ENCODE measurements around the gene NNAT. TPM values are rescaled to one million over a fixed set of nuclear protein-coding genes. Genes with fewer than 3 reads are reported as not detected.
"Not testable (repeated sequence)": the region's sequence is repeated elsewhere in the genome, so short reads cannot be mapped to it uniquely, and the experiment has no call there.

Gene NNAT
- total and polyA plus RNA-seq, 2 donors (not counting 1 experiment from before 2014, with no cell fraction given), result not detected

DNA sequence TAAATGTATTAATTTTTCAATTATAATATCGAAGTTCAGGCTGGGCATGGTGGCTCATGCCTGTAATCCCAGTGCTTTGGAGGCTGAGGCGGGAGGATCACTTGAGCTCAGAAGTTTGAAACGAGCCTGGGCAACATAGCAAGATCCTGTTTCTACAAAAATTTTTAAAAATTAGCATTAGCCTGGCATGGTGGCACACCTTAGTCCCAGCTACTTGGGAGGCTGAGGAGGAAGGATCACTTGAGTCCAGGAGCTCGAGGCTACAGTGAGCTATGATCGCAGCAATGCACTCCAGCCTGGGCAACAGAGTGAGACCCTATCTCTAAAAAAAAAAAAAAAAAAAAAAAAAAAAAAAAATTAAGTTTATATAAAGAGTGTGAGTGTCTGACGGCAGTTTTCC lies 48.6 kb upstream of the NNAT start:
- H4K20me1 ChIP-seq (ENCODE audit: control insufficient read depth, insufficient read depth, low read length, poor library complexity, severe bottlenecking); intact Hi-C loops (cut with micrococcal nuclease); H3K4me3 Mint-ChIP-seq; H2AFZ ChIP-seq (ENCODE audit: insufficient read depth, low read depth, low read length, poor library complexity, severe bottlenecking); H3K4me1 Mint-ChIP-seq; H3K9ac ChIP-seq (ENCODE audit: low read length); H3K36me3 ChIP-seq (replicated peaks in 1 of 2; ENCODE audit: control extremely low read depth in 1 of 2, control insufficient read depth in 1 of 2, extremely low read depth in 1 of 2, insufficient read depth in 2 of 2, low read length in 1 of 2); POLR2A ChIA-PET; H3K27ac Mint-ChIP-seq; H3K27ac ChIP-seq (ENCODE audit: low read length in 2 of 2); H3K4me2 ChIP-seq (replicated peaks; ENCODE audit: low read depth, low read length, poor library complexity, severe bottlenecking); H3K4me1 ChIP-seq (ENCODE audit: control insufficient read depth in 2 of 2, insufficient read depth in 2 of 2, low read length in 2 of 2); H3K4me3 ChIP-seq (ENCODE audit: control extremely low read depth in 1 of 5, extremely low read depth in 1 of 5, insufficient read depth in 1 of 5, low read depth in 2 of 5, low read length in 4 of 5); H3K27me3 ChIP-seq (replicated peaks in 1 of 4; ENCODE audit: control extremely low read depth in 1 of 4, control insufficient read depth in 3 of 4, insufficient read depth in 4 of 4, low read length in 3 of 4); CTCF ChIA-PET; ATAC-seq (ENCODE audit: low read depth); H3K9me3 Mint-ChIP-seq (ENCODE audit: insufficient read depth); H3K79me2 ChIP-seq (ENCODE audit: control insufficient read depth, insufficient read depth, low read length); H3K9me3 ChIP-seq (ENCODE audit: control extremely low read depth in 1 of 3, control insufficient read depth in 2 of 3, insufficient read depth in 1 of 3, low read length in 2 of 3); DNase-seq: not testable (repeated sequence)
- peaks cover 19% of the 10 kb centered on the region for H3K27me3 Mint-ChIP-seq
- 100% methylated on average over 1 of the region's 6 CpGs for WGBS (ENCODE audit: insufficient coverage)

DNA sequence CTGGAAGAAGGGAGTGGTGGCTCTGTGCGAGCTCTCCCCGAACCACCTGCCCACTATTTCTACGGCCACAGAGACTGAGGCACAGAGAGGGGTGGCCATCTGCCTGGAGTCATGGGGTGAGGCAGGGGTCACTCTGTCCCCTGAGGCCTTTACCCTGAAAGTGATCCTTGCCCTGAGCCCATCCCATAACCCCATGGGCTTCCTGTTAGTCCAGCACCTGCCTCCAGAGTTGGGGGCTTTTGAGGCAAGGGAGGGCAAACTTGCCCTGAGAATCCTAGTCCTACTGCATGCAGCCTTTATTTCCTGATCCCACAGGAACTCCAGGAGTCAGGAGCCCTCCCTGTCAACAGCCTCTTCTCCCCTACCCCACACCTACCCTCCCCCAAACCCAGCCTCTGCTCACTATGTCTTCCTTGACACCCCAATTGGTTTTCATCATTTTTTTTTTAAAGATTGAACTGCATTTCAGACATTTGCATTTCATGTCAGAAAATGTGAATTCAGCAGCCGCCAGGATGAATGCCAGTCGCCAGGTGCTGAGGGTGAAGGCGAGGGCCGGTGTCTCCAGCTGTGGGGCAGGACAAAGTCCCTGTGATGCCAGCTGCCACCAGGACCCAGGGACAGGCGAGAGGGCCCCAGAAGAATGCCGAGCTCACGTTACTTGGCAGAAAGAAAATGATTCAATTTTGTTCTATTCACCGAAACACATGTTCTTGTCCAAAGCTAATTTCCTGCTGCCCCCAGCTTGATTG lies 47.6 kb upstream of the NNAT start:
- Histone ChIP-seq H3K4me3 (ENCODE audit: control extremely low read depth in 1 of 5, extremely low read depth in 1 of 5, insufficient read depth in 1 of 5, low read depth in 2 of 5, low read length in 4 of 5) (no peak overlapping the region), H3K27ac (ENCODE audit: low read length in 2 of 2) (no peak overlapping the region)
- WGBS (ENCODE audit: insufficient coverage), result 94% methylated on average over 8 of the region's 11 CpGs

More for the DNA sequence above, 47.6 kb upstream of the NNAT start:
- TF ChIP-seq, protein P1, sequence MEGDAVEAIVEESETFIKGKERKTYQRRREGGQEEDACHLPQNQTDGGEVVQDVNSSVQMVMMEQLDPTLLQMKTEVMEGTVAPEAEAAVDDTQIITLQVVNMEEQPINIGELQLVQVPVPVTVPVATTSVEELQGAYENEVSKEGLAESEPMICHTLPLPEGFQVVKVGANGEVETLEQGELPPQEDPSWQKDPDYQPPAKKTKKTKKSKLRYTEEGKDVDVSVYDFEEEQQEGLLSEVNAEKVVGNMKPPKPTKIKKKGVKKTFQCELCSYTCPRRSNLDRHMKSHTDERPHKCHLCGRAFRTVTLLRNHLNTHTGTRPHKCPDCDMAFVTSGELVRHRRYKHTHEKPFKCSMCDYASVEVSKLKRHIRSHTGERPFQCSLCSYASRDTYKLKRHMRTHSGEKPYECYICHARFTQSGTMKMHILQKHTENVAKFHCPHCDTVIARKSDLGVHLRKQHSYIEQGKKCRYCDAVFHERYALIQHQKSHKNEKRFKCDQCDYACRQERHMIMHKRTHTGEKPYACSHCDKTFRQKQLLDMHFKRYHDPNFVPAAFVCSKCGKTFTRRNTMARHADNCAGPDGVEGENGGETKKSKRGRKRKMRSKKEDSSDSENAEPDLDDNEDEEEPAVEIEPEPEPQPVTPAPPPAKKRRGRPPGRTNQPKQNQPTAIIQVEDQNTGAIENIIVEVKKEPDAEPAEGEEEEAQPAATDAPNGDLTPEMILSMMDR (IDR thresholded peaks at IDR 0.05), result no peak
- no peak for TF ChIP-seq EZH2 (IDR thresholded peaks at IDR 0.05; ENCODE audit: borderline replicate concordance, insufficient read depth, low read depth, low read length, poor library complexity, severe bottlenecking)
- no peaks in the 10 kb centered on the region for H3K36me3 ChIP-seq (replicated peaks in 1 of 2; ENCODE audit: control extremely low read depth in 1 of 2, control insufficient read depth in 1 of 2, extremely low read depth in 1 of 2, insufficient read depth in 2 of 2, low read length in 1 of 2)
- H3K27me3 ChIP-seq (replicated peaks in 1 of 4; ENCODE audit: control extremely low read depth in 1 of 4, control insufficient read depth in 3 of 4, insufficient read depth in 4 of 4, low read length in 3 of 4), result peaks cover 0 to 5% (median 0%) of the 10 kb centered on the region in 4 experiments
- H3K27me3 Mint-ChIP-seq, result peaks cover 23% of the 10 kb centered on the region
- H3K9me3 ChIP-seq (ENCODE audit: control extremely low read depth in 1 of 3, control insufficient read depth in 2 of 3, insufficient read depth in 1 of 3, low read length in 2 of 3), result peaks cover 0 to 5% (median 0%) of the 10 kb centered on the region in 3 donors
- no peaks in the 10 kb centered on the region for H4K20me1 ChIP-seq (ENCODE audit: control insufficient read depth, insufficient read depth, low read length, poor library complexity, severe bottlenecking)
- POLR2A ChIA-PET, result no interaction called here
- DNase-seq (no peak), ATAC-seq (ENCODE audit: low read depth) (no peak)
- CTCF ChIA-PET, result no interaction called here
- H3K9me3 Mint-ChIP-seq (ENCODE audit: insufficient read depth), result peaks cover 3% of the 10 kb centered on the region
- H3K4me1 Mint-ChIP-seq, result no peaks in the 10 kb centered on the region
- no peak overlapping the region for H3K4me3 Mint-ChIP-seq
- H3K9ac ChIP-seq (ENCODE audit: low read length), result no peak overlapping the region
- H3K79me2 ChIP-seq (ENCODE audit: control insufficient read depth, insufficient read depth, low read length), result no peaks in the 10 kb centered on the region
- no peak overlapping the region for H3K27ac Mint-ChIP-seq
- no peak overlapping the region for H3K4me2 ChIP-seq (replicated peaks; ENCODE audit: low read depth, low read length, poor library complexity, severe bottlenecking)
- H3K4me1 ChIP-seq (ENCODE audit: control insufficient read depth in 2 of 2, insufficient read depth in 2 of 2, low read length in 2 of 2), result no peaks in the 10 kb centered on the region
- intact Hi-C loops (cut with micrococcal nuclease), result no loop called here
- no peak overlapping the region for H2AFZ ChIP-seq (ENCODE audit: insufficient read depth, low read depth, low read length, poor library complexity, severe bottlenecking)

Data from B cell (primary cell).